PC-3 (cell line): ENCODE measurements around the gene SDS. TPM values are rescaled to one million over a fixed set of nuclear protein-coding genes. Genes with fewer than 3 reads are reported as not detected.

Experiments
- ATAC-seq: fragments of 200-7000 bp; cut with Tn5 transposase; 2 replicates; pipeline ENCODE4 v1.9.1; 2020; ENCODE audit warnings: mild to moderate bottlenecking, moderate library complexity
- BruUV-seq: library from RNA; stranded (reverse); fragments of 400-500 nt; replicated peaks from 2 replicates; lab custom pipeline; 2021; lab: Mats Ljungman, UMichigan
- CTCF ChIA-PET: fragments of 300-600 bp; sonication (Branson Sonifier 250); formaldehyde crosslinking; loops from one replicate; lab custom pipeline; 2022; ENCODE audit warnings: antibody characterized with exemption; lab: Charles Lee
- POLR2A ChIA-PET: fragments of 300-600 bp; sonication (Branson Sonifier 250); formaldehyde crosslinking; loops from one replicate; lab custom pipeline; 2022; ENCODE audit warnings: antibody characterized with exemption; ENCODE audit not compliant: unreplicated experiment; lab: Charles Lee
- DNase-seq: peaks from one replicate; pipeline ENCODE4 v3.0.0-alpha.2; 2015
- H2AFZ ChIP-seq: fragments of 300-600 bp; sonication (generic); 2 replicates; pipeline ENCODE4 v1.6.0; 2016; ENCODE audit warnings: antibody characterized with exemption, low read length
- H3F3A ChIP-seq: fragments of 300-600 bp; sonication (generic); one replicate; pipeline ENCODE4 v1.6.0; 2017; ENCODE audit warnings: antibody characterized with exemption, low read length, control low read depth, mild to moderate bottlenecking; ENCODE audit not compliant: unreplicated experiment
- H3K27ac ChIP-seq: fragments of 300-600 bp; sonication (generic); 2 replicates; pipeline ENCODE4 v1.5.1; 2016; ENCODE audit warnings: mild to moderate bottlenecking, low read length
- H3K27me3 ChIP-seq: fragments of 300-600 bp; sonication (generic); 2 replicates; pipeline ENCODE4 v1.6.1; 2016; ENCODE audit warnings: low read length, mixed read lengths
- H3K36me3 ChIP-seq: fragments of 300-600 bp; sonication (generic); 2 replicates; pipeline ENCODE4 v1.6.1; 2016; ENCODE audit warnings: low read depth, mixed run types, low read length, mixed read lengths
- H3K4me1 ChIP-seq: fragments of 300-600 bp; sonication (generic); 2 replicates; pipeline ENCODE4 v1.5.1; 2016; ENCODE audit warnings: low read length; ENCODE audit not compliant: insufficient read depth
- H3K4me2 ChIP-seq: fragments of 300-600 bp; sonication (generic); 2 replicates; pipeline ENCODE4 v1.6.0; 2016; ENCODE audit warnings: low read length
- H3K4me3 ChIP-seq: fragments of 300-600 bp; sonication (generic); 2 replicates; pipeline ENCODE4 v1.5.1; 2016; ENCODE audit warnings: mild to moderate bottlenecking, low read length, mixed read lengths
- H3K79me2 ChIP-seq: fragments of 300-600 bp; sonication (generic); 2 replicates; pipeline ENCODE4 v1.6.1; 2017; ENCODE audit warnings: low read length, mixed read lengths
- H3K9ac ChIP-seq: fragments of 300-600 bp; sonication (generic); 2 replicates; pipeline ENCODE4 v1.6.0; 2016; ENCODE audit warnings: mild to moderate bottlenecking, low read length
- H3K9me2 ChIP-seq: fragments of 300-600 bp; sonication (generic); replicated peaks from 2 replicates; pipeline ENCODE4 v1.6.1; 2016; ENCODE audit warnings: mixed run types, low read length, mixed read lengths
- H3K9me3 ChIP-seq: fragments of 300-600 bp; sonication (generic); 2 replicates; pipeline ENCODE4 v1.6.1; 2016; ENCODE audit warnings: low read length, mixed read lengths
- H4K20me1 ChIP-seq: fragments of 300-600 bp; sonication (generic); 2 replicates; pipeline ENCODE4 v1.6.1; 2016; ENCODE audit warnings: low read length, mixed read lengths
- CTCF ChIP-seq: fragments of 300-600 bp; sonication (generic); conservative IDR thresholded peaks from 2 replicates; pipeline ENCODE4 v1.5.1; 2017; ENCODE audit warnings: antibody characterized with exemption, low read depth, mild to moderate bottlenecking, low read length
- EZH2 ChIP-seq: fragments of 300-600 bp; sonication (generic); IDR thresholded peaks from one replicate; pipeline ENCODE4 v1.6.1; 2017; ENCODE audit warnings: antibody characterized with exemption, mild to moderate bottlenecking, low read length; ENCODE audit not compliant: unreplicated experiment
- EZH2phosphoT487 ChIP-seq: fragments of 300-600 bp; sonication (generic); IDR thresholded peaks from 2 replicates; pipeline ENCODE4 v1.6.1; 2018; ENCODE audit warnings: mild to moderate bottlenecking, antibody characterized with exemption, low read length, borderline replicate concordance
- intact Hi-C: fragments of 100-400 bp; cut with micrococcal nuclease; formaldehyde crosslinking; loops from 2 replicates; pipeline ENCODE4 v1.9.0; 2023
- total RNA-seq: library from RNA; depleted of rRNA; stranded (reverse); fragments of >200 nt; gene quantifications from 2 replicates; pipeline ENCODE4 v1.2.3, GENCODE V29; 2014

The SDS gene
- total RNA-seq, 1 experiment from 2014 or later, result not detected

GRCh38 chr12:113382206-113382605, 21.5 kb downstream of the SDS start:
- no peak for DNase-seq
- Histone ChIP-seq H3K79me2 (no peaks in the 10 kb centered on the region), H3K27ac (no peak overlapping the region), H3K4me2 (no peak overlapping the region), H3K9me3 (no peaks in the 10 kb centered on the region), H3K4me3 (no peak overlapping the region), H4K20me1 (no peaks in the 10 kb centered on the region), H3K9me2 (no peaks in the 10 kb centered on the region), H3K36me3 (peaks cover 14% of the 10 kb centered on the region), H3K9ac (no peak overlapping the region), H2AFZ (no peak overlapping the region), H3F3A (no peaks in the 10 kb centered on the region), H3K4me1 (no peaks in the 10 kb centered on the region), H3K27me3 (no peaks in the 10 kb centered on the region)
- no peak for ATAC-seq
- no peak for TF ChIP-seq EZH2phosphoT487
- no peak for TF ChIP-seq CTCF
- TF ChIP-seq EZH2, result no peak
- CTCF ChIA-PET, result no interaction called here
- intact Hi-C loops, result no loop called here
- POLR2A ChIA-PET, result no interaction called here
- no TSS peak for BruUV-seq

DNA sequence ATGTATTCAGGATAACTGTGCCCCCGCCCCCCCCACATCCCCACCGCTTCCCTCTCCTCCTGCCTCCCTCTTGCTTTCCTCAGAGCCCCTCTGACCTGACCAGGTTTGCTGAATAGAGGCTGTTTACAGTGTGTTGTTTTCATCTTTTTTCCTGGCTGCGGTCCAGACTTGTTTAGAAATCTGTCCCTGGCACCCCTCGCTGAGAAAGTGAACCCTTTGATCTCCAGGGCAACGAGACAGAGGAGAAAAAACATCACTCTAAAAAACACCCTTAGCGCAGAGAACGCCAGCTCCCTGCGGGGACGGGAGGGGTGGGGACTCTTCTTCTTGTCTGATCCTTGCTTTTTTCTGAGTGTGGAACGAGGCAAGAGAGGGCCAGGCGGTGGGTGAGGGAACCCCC, 22.5 kb downstream of the SDS start:
- intact Hi-C loops, result no loop called here
- CTCF ChIA-PET, result no interaction called here

DNA sequence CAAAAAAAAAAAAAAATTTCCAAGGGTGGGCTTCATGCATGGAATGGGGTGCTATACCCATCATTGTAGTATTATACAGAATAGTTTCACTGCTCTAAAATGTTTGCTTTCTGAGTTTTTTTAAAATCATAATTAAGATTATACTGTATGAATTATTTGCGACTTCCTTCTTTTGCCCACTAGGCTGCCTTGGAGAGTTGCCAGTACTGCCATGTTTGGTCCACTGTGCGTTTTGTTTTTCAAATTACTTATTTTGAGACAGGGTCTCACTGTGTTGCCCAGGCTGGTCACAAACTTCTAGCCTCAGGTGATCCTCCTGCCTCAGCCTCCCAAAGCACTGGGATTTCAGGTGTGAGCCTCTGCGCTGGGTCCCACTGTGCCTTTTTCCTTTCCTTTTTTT, 25.4 kb downstream of the SDS start:
- DNase-seq (no peak), ATAC-seq (no peak)
- intact Hi-C loops, result no loop called here
- Histone ChIP-seq H3K4me2 (no peak overlapping the region), H3K36me3 (peaks cover 12% of the 10 kb centered on the region), H3K4me3 (no peak overlapping the region), H3K9me2 (no peaks in the 10 kb centered on the region), H3K4me1 (no peaks in the 10 kb centered on the region), H3F3A (no peaks in the 10 kb centered on the region), H4K20me1 (no peaks in the 10 kb centered on the region), H3K27me3 (no peaks in the 10 kb centered on the region), H3K9me3 (no peaks in the 10 kb centered on the region), H3K79me2 (no peaks in the 10 kb centered on the region), H3K27ac (no peak overlapping the region), H2AFZ (no peak overlapping the region), H3K9ac (no peak overlapping the region)
- TF ChIP-seq CTCF, result no peak
- TF ChIP-seq EZH2, result no peak
- no peak for TF ChIP-seq EZH2phosphoT487
- ChIA-PET CTCF (no interaction called here), POLR2A (no interaction called here)
- no TSS peak for BruUV-seq

More for the DNA sequence above, 22.5 kb downstream of the SDS start:
- TF ChIP-seq CTCF (no peak), EZH2 (no peak)
- Histone ChIP-seq H3F3A (no peaks in the 10 kb centered on the region), H2AFZ (no peak overlapping the region), H3K9me3 (no peaks in the 10 kb centered on the region), H3K9me2 (no peaks in the 10 kb centered on the region), H3K36me3 (peaks cover 9% of the 10 kb centered on the region; the same call in 1 of the 2 replicates), H3K4me1 (no peaks in the 10 kb centered on the region), H3K27me3 (no peaks in the 10 kb centered on the region), H3K27ac (no peak overlapping the region), H3K4me2 (no peak overlapping the region), H3K79me2 (no peaks in the 10 kb centered on the region), H4K20me1 (no peaks in the 10 kb centered on the region), H3K4me3 (no peak overlapping the region), H3K9ac (no peak overlapping the region)
- no peak for DNase-seq
- no TSS peak for BruUV-seq
- no peak for ATAC-seq
- POLR2A ChIA-PET, result no interaction called here
